Stimulated activated memory B cell treated with anti-CD40 and anti-IgM and Interleukin-4, amounts not matched to agents 10 μg/mL and 1 μg/mL and 100 μg/mL, for 72 hours (primary cell): ENCODE data around the gene MIA.
A peak's percentile ranks its signal among the peaks of the same experiment; 100 is the strongest.

Experiments
- ATAC-seq: fragments of 150-1000 bp; cut with Tn5 transposase; 2 replicates; pipeline ENCODE4 v1.10.0; 2021
- H3K27ac Mint-ChIP-seq: one replicate; pipeline ENCODE4 v1.8.0; 2022; ENCODE audit warnings: mild to moderate bottlenecking, mixed read lengths
- H3K27me3 Mint-ChIP-seq: one replicate; pipeline ENCODE4 v1.8.0; 2022; ENCODE audit warnings: mixed read lengths
- H3K36me3 Mint-ChIP-seq: one replicate; pipeline ENCODE4 v1.8.0; 2022; ENCODE audit warnings: mixed read lengths
- H3K4me1 Mint-ChIP-seq: one replicate; pipeline ENCODE4 v1.8.0; 2022; ENCODE audit warnings: mixed read lengths
- H3K4me3 Mint-ChIP-seq: one replicate; pipeline ENCODE4 v1.8.0; 2022; ENCODE audit warnings: mild to moderate bottlenecking, moderate library complexity, mixed read lengths
- H3K9me3 Mint-ChIP-seq: one replicate; pipeline ENCODE4 v1.8.0; 2022; ENCODE audit warnings: mixed read lengths

Gene MIA

DNA sequence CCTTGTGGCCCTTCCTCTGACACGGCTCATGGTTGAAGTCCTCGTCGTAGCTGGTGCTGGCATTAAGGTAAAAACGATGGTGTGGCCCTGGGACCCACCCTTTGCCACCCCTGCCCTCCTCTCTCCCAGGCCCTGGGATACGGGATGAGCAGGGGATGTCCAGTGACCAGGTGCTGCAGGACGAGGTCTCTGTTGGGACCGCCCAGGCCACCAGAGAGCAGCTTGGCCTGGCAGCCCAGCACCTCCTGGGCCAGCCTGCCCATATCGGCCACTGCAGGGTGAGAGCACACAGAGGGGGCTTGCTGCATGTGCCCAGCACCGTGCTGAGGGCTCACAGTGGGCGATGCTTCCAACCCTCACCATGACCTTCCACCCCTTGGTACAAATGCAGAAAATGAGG, 31.4 kb upstream of the MIA start:
- ATAC-seq: no peak
- Mint-ChIP-seq H3K4me1 (peaks cover 11% of the 10 kb centered on the region), H3K27me3 (no peaks in the 10 kb centered on the region), H3K27ac (no peak overlapping the region), H3K36me3 (peaks cover 12% of the 10 kb centered on the region), H3K9me3 (no peaks in the 10 kb centered on the region), H3K4me3 (no peak overlapping the region)

DNA sequence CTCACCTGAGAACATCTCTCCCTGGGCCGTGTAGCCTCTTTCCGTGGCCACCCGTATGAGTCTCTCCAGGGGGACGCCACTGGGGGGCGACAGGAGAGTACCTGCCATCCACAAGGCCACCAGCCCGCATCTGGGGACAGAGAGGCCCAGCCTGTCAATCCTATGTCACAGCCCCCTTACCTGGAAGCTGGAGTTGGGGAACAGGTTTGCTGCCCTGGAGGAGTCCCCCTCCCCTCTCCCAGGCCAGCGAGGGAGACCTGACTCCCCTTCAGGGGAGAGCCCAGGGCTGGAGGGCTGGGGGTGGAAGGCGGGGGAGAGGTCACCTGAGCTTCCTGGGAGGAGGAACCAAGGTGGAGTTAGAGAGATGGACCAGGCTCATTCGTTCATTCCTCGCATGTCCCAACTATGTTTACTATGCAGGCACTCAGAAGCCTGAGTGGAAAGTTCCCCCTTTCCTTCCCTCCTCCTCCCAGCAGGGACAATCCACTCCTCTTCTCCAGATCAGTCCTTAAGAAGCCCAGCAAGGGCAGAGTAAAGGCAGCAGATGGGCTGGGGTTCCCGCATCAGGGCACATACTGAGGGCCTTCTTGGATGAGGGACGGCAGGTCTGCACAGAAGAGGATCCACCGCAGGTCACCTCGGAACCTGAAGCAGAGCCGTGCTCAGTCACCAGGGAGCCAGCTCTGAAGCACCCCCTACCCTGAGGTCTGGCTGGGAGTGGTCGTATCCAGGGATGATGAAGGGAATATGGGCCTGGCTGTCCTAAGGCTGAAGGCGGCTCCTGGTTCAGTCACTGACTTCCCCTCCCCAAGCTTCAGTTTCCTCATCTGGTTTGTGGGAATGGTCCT, 30.5 kb upstream of the MIA start:
- ATAC-seq: peak; percentile 47
- no peak overlapping the region for H3K27ac Mint-ChIP-seq
- H3K36me3 Mint-ChIP-seq: peaks cover 4% of the 10 kb centered on the region
- H3K27me3 Mint-ChIP-seq: no peaks in the 10 kb centered on the region
- no peaks in the 10 kb centered on the region for H3K9me3 Mint-ChIP-seq
- peaks cover 20% of the 10 kb centered on the region for H3K4me1 Mint-ChIP-seq
- no peak overlapping the region for H3K4me3 Mint-ChIP-seq

DNA sequence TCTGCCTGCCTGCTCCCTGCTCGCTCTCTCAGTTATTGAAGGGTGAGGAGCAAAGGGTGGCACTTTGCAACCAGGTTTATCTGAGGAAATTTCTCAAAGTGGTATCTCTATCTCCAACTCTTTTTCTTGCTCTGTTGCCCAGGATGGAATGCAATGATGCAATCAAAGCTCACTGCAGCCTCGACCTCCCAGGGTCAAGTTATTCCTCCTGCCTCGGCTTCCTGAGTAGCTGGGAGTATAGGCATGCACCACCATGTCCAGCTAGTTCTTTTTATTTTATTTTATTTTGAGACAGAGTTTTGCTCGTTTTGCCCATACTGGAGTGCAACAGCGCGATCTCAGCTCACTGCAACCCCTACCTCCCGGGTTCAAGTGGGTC, 29.9 kb upstream of the MIA start:
- Mint-ChIP-seq H3K27ac (no peak overlapping the region), H3K4me3 (no peak overlapping the region), H3K9me3 (no peaks in the 10 kb centered on the region), H3K4me1 (peaks cover 24% of the 10 kb centered on the region), H3K36me3 (peaks cover 4% of the 10 kb centered on the region), H3K27me3 (no peaks in the 10 kb centered on the region)
- no peak for ATAC-seq

DNA sequence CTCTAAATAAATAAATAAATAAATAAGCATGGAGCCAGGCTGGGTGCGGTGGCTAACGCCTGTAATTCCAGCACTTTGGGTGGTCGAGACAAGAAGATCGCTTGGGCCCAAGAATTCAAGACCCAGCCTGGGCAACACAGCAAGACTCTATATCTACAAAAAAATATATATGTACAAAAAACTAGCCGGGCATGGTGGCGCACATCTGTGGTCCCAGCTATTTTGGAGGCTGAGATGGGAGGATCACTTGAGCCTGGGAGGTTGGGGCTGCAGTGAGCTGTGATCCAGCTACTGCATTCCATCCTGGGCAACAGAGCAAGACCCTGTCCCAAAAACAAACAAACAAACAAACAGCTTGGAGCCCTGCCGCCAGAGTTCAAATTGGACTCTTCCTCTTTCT, 27.8 kb upstream of the MIA start:
- peaks cover 29% of the 10 kb centered on the region for H3K4me1 Mint-ChIP-seq
- no peak for ATAC-seq
- no peaks in the 10 kb centered on the region for H3K27me3 Mint-ChIP-seq
- H3K9me3 Mint-ChIP-seq: no peaks in the 10 kb centered on the region
- H3K36me3 Mint-ChIP-seq: peaks cover 15% of the 10 kb centered on the region
- no peak overlapping the region for H3K4me3 Mint-ChIP-seq
- no peak overlapping the region for H3K27ac Mint-ChIP-seq

DNA sequence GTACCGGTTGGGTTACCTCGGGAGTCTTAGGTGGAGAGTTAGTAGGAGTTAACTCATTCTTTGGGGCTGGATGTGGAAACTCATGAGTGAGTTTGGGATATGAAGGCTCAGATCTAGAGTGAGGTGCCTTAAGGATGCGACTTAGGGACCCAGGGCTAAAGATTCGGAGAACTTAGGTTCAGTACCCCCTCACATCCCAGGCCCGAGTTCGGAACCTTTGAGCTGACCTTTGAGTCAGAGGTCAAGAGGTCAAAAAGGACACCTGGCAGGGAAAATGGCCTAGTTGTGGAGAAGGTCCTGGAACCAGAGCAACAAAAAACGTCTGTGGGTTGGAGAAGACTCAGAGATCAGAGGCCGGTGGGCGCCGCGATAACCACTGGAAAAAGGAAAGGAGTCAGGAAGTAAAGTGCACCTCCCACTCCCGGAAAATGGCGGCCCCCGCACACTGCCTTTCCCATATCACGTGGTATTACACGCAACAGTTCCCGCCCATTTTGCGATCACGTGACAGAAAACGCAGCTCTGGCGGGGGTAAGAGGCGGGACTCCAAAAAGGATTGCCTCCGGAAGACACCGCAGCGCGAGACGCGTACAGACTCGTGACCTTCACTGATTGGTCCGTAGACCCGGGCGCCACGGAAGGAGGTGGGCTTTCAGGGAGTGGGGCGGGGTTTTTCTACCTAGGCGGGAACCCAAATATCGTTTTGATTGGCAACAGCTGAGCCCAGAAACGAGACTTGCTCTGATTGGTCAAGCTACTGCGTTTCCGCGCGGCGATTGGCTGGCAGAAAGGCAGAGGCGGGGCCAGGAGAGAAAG, 25.1 kb upstream of the MIA start, which contains the start of gene ACTMAP:
TSS of gene ACTMAP (minus strand) at position 420 of the 816 bp plus-strand sequence. CDS start 674 bp downstream, outside the sequence.
- H3K4me1 Mint-ChIP-seq: peaks cover 50% of the 10 kb centered on the region
- peak; percentile 96 for ATAC-seq
- no peaks in the 10 kb centered on the region for H3K9me3 Mint-ChIP-seq
- peak within 1 kb of the TSS; percentile 96 for H3K27ac Mint-ChIP-seq
- no peaks in the 10 kb centered on the region for H3K27me3 Mint-ChIP-seq
- H3K36me3 Mint-ChIP-seq: peaks cover 33% of the 10 kb centered on the region
- peak within 1 kb of the TSS; percentile 92 for H3K4me3 Mint-ChIP-seq

DNA sequence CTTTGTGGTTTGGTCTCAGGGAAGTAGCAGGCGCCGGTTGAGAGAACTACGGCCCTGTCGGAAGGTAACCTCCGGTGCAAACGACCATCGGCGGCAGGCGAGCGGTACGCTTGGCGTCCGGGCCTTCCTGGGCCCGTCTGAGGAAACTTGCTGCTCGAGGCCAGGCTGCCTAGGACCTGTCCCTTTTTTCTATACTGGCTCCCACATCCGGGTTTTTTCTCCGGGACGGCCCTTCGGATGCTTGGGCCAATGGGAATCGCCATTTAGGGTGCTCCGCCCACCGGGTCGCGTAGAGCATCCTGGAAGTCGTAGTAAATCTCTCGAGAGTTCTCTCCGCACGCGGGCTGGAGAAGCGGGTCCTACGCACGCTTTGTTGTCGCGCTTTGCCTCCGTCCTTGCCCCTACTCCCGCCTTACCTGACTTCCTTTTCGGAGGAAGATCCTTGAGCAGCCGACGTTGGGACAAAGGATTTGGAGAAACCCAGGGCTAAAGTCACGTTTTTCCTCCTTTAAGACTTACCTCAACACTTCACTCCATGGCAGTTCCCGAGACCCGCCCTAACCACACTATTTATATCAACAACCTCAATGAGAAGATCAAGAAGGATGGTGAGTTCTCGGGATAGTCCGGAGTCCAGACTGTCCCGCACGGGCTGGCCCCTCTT, 24.3 kb upstream of the MIA start, which contains the start of gene SNRPA:
TSS of gene SNRPA (plus strand) at position 330 of the 664 bp plus-strand sequence. CDS start at position 536, 206 bp downstream.
- H3K36me3 Mint-ChIP-seq: peaks cover 37% of the 10 kb centered on the region
- peak within 1 kb of the TSS; percentile 96 for H3K27ac Mint-ChIP-seq
- H3K27me3 Mint-ChIP-seq: no peaks in the 10 kb centered on the region
- no peaks in the 10 kb centered on the region for H3K9me3 Mint-ChIP-seq
- H3K4me3 Mint-ChIP-seq: peak within 1 kb of the TSS; percentile 92
- peaks cover 57% of the 10 kb centered on the region for H3K4me1 Mint-ChIP-seq
- ATAC-seq: peak; percentile 86

DNA sequence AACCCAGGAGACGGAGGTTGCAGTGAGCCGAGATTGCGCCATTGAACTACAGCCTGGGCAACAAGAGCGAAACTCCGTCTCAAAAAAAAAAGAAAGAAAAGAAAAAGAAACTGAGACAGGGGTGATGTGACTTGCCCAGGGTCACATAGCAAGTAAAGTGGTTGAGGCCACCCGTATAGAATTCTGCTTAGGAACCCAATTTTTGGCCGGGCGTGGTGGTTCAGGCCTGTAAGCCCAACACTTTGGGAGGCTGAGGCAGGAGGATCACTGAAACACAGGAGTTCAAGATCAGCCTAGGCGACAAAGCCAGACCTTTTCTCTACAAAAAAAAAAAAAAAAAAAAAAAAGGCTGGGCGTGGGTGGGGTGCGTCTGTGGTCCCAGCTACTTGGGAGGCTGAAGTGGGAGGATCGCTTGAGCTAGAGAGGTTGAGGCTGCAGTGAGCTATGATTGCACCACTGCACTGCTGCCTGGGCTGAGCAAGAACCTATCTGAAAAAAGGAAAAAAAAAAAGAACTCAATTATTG, 23.0 kb upstream of the MIA start:
- Mint-ChIP-seq H3K4me1 (peaks cover 66% of the 10 kb centered on the region), H3K36me3 (peaks cover 48% of the 10 kb centered on the region)

DNA sequence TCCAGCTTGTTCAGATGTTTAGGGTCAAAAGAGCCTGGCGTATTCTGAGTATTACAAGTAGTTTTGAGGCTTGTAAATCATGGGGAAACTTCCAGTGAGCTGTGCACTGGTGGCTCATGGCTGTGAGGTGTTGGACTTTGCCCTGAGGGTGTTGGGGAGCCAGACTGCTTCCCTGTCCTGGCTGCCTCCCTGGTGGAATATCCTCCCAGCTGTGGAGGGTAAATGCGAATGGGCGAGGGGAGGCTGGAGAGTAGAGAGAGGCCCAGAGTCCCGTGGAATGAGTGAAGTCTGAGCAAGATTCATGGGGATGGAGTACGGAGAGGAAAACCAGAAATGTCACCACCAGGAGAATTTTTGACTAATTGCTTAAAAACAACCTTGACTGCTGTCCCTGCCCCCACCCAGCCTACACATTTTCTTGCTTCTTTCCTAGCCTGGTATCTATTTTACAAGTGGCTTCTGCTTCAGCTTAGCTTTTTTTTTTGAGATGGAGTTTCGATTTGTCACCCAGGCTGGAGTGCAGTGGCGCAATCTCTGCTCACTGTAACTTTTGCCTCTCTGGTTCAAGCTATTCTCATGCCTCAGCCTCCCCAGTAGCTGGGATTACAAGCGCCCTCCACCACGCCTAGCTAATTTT, 20.6 kb upstream of the MIA start:
- ATAC-seq: no peak
- Mint-ChIP-seq H3K4me1 (peaks cover 46% of the 10 kb centered on the region), H3K36me3 (peaks cover 61% of the 10 kb centered on the region), H3K4me3 (peak overlapping the region; percentile 80), H3K27me3 (no peaks in the 10 kb centered on the region), H3K9me3 (no peaks in the 10 kb centered on the region), H3K27ac (peak overlapping the region; percentile 86)

More for the DNA sequence above, 23.0 kb upstream of the MIA start:
- Mint-ChIP-seq H3K27me3 (no peaks in the 10 kb centered on the region), H3K27ac (peak overlapping the region; percentile 96), H3K4me3 (peak overlapping the region; percentile 92), H3K9me3 (no peaks in the 10 kb centered on the region)
- no peak for ATAC-seq

DNA sequence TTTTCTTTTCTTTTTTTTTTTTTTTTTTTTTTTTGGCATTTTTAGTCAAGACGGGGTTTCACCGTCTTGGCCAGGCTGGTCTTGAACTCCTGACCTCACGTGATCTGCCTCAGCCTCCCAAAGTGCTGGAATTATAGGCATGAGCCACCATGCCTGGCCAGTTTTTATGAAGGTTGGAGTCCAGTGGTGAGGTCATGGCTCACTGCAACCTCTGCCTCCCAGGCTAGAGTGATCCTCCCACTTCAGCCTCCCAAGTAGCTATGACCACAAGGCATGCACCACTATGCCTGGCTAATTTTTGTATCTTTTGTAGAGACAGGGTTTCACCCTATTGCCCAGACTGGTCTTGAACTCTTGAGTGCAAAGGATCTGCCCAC, 20.1 kb upstream of the MIA start:
- H3K27ac Mint-ChIP-seq: peak overlapping the region; percentile 86
- peak overlapping the region; percentile 80 for H3K4me3 Mint-ChIP-seq
- H3K9me3 Mint-ChIP-seq: no peaks in the 10 kb centered on the region
- no peaks in the 10 kb centered on the region for H3K27me3 Mint-ChIP-seq
- no peak for ATAC-seq
- peaks cover 66% of the 10 kb centered on the region for H3K36me3 Mint-ChIP-seq
- peaks cover 42% of the 10 kb centered on the region for H3K4me1 Mint-ChIP-seq

DNA sequence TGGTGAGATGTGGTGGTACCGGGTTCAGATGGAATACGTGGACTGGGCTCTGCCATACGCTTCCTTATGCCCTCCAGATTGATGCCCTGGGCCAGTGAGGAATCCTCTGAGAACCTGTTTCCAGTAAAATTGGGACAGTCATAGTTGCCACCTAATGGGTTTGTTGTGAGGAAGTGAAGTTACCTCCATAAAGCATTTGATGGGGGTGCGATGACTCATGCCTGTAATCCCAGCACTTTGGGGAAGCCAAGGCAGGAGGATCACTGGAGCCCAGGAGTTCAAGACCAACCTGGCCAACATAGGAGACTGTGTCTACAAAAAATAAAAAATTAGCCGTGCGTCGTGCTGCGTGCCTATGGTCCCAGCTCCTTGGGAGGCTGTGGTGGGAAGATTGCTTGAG, 19.5 kb upstream of the MIA start:
- peak overlapping the region; percentile 86 for H3K27ac Mint-ChIP-seq
- H3K9me3 Mint-ChIP-seq: no peaks in the 10 kb centered on the region
- H3K4me3 Mint-ChIP-seq: peak overlapping the region; percentile 80
- peaks cover 43% of the 10 kb centered on the region for H3K4me1 Mint-ChIP-seq
- H3K27me3 Mint-ChIP-seq: no peaks in the 10 kb centered on the region
- H3K36me3 Mint-ChIP-seq: peaks cover 72% of the 10 kb centered on the region
- no peak for ATAC-seq

DNA sequence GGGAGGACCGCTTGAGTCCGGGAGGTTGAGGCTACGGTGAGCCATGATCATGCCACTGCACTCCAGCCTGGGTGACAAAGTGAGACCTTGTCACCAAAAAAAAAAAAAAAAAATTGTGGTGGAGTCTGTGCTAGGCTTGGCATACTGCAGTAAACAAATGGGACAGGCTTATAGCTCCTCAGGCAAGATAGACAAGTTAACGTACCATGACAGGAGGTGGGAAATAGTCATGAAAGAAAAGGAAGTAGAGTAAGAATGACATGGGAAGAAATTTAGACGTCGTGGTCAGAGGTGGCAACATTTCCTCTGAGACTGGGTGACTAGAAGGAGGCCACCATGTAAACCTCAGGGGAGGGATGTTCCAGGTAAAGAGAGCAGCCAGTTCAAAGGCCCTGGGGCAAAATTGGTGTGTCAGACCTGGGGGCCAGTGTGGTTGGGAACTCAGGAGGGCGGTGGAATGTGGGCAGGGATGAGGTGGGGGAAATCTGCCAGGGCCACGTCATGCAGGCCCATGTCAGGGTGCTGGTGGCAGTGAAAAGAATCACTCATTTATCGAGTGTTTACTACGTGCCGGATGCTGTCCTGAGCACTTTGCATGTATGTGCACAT, 18.7 kb upstream of the MIA start:
- Mint-ChIP-seq H3K27me3 (no peaks in the 10 kb centered on the region), H3K27ac (peak overlapping the region; percentile 86), H3K9me3 (no peaks in the 10 kb centered on the region), H3K4me1 (peaks cover 48% of the 10 kb centered on the region), H3K36me3 (peaks cover 73% of the 10 kb centered on the region), H3K4me3 (peak overlapping the region; percentile 35)
- ATAC-seq: no peak

DNA sequence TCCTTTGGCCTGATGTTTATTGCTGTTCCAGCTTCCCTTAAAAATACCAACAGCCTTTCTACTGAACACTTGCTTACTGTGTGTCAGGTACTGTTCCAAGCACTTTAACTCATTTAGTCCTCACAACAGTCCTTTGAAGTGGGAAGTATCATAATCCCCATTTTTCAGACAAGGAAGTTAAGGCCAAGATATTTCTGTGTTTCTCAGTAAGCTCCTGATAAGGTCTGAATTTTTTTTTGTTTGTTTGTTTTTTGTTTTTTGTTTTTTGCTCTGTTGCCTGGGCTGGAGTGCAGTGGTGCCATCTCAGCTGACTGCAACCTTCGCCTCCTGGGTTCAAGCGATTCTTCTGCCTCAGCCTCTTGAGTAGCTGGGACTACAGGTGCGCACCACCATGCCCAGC, 16.8 kb upstream of the MIA start:
- no peaks in the 10 kb centered on the region for H3K27me3 Mint-ChIP-seq
- no peak overlapping the region for H3K27ac Mint-ChIP-seq
- H3K9me3 Mint-ChIP-seq: no peaks in the 10 kb centered on the region
- ATAC-seq: no peak
- no peak overlapping the region for H3K4me3 Mint-ChIP-seq
- peaks cover 80% of the 10 kb centered on the region for H3K36me3 Mint-ChIP-seq
- peaks cover 44% of the 10 kb centered on the region for H3K4me1 Mint-ChIP-seq

DNA sequence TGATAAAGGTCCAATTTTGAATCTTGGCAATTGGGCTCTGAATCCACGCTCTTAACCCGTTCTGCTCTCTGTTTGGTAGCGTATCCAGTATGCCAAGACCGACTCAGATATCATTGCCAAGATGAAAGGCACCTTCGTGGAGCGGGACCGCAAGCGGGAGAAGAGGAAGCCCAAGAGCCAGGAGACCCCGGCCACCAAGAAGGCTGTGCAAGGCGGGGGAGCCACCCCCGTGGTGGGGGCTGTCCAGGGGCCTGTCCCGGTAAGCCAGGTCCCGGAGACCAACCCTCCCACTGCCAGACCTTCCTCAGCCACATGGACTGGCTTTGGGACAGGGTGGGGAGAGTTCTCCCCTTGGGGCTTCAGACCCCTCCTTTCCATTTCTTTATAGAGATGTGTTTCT, 16.0 kb upstream of the MIA start:
- Mint-ChIP-seq H3K4me3 (no peak overlapping the region), H3K4me1 (peaks cover 45% of the 10 kb centered on the region), H3K27ac (no peak overlapping the region), H3K9me3 (no peaks in the 10 kb centered on the region), H3K27me3 (no peaks in the 10 kb centered on the region), H3K36me3 (peaks cover 85% of the 10 kb centered on the region)
- ATAC-seq: no peak

DNA sequence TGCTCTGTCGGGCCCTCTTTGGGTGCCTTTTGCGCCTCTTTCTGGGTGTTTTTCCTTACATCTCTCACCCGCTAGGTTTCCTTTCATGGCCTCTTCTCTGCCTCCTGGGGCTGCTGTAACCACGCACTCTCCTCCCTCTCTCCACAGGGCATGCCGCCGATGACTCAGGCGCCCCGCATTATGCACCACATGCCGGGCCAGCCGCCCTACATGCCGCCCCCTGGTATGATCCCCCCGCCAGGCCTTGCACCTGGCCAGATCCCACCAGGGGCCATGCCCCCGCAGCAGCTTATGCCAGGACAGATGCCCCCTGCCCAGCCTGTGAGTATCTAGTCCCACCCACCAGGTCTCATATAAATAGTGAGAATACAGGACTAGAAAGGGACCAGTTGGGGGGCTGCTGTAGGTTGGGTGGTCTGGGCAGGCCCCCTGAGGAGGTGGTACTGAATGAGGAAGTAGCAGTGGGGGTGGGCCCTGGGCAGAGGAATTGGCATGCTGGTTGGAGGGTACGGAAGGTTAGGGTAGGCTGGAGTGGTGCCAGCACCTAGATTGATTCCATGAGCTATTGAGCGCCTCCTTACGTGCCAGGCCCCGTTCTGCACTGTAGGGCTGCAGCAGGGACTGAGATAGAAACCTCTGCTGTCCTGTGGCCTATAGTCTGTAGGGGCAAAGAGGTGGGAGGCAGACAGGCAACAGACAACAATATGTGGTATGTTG, 12.4 kb upstream of the MIA start:
- no peaks in the 10 kb centered on the region for H3K27me3 Mint-ChIP-seq
- H3K4me1 Mint-ChIP-seq: peaks cover 23% of the 10 kb centered on the region
- H3K9me3 Mint-ChIP-seq: no peaks in the 10 kb centered on the region
- peaks cover 78% of the 10 kb centered on the region for H3K36me3 Mint-ChIP-seq
- H3K27ac Mint-ChIP-seq: peak overlapping the region; percentile 23
- no peak for ATAC-seq
- H3K4me3 Mint-ChIP-seq: no peak overlapping the region
